Fibroblast of gingiva (primary cell): Measurements from ENCODE around the gene MILR1.

Experiments used
- DNase-seq: peaks from one replicate; pipeline ENCODE4 v3.0.0-alpha.2; 2011; ENCODE audit warnings: low read depth

The MILR1 gene

GRCh38 chr17:64503341-64503740 lies 54.4 kb downstream of the MILR1 start:
- no peak for DNase-seq

- DNase-seq = peak; percentile 37
Observed at GRCh38 chr17:64503821-64504768, 55.2 kb downstream of the MILR1 start.

- peak; percentile 34 for DNase-seq
Observed at GRCh38 chr17:64504769-64505339, 55.9 kb downstream of the MILR1 start.

DNA sequence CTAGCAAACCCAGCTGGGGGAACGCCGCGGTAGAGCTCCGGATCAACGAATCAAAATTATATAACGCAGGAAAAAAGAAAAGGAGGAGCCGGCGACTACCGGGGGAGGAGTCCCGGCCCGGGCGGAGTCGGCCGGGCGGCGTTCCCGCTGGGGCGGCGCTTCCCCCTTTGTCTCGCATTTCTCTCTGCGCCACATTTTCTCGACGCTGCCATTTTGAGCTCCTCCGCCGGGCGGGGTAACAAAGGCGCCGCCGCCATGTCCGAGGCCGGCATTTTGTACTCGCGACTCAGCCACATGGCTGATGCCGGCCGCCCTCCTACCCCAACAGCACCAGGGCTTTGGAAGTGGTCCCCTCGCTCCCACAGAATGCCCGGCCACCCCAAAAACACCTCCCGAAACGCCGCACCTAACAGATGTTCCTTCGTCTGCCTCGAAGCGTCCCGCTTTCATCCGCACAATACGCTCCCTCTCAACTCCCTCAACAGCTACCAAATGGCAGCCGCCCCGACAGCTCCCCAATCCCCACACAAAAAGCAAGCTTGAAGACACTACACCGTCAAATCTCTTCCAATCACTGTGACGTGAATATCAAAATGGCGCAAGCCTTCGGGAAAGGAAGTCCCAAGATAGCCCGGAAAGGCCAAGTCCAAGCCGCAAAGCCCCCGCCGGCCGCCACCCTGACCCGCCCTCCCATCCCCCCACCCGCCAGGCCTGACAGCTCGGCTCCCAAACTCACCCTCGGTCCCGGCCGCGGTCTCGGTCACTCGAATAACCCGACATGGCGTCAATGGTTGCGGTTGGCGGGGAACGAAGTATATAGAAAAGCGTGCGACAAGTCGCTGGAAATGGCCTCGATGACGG lies 56.7 kb downstream of the MILR1 start:
- peak; percentile 93 for DNase-seq

GRCh38 chr17:64506201-64506575 lies 57.3 kb downstream of the MILR1 start, which contains the start of gene DDX5:
DDX5 (minus strand) TSS chr17:64506289; CDS start chr17:64506119, 170 bp downstream.
- peak; percentile 97 for DNase-seq

GRCh38 chr17:64506576-64507412 lies 57.9 kb downstream of the MILR1 start, which contains the start of gene CEP95:
CEP95 (plus strand) TSS chr17:64506977; CDS start chr17:64507098, 121 bp downstream.
- peak; percentile 100 for DNase-seq

GRCh38 chr17:64507413-64507782 lies 58.5 kb downstream of the MILR1 start:
- DNase-seq = peak; percentile 64

- DNase-seq = no peak
Observed at GRCh38 chr17:64508683-64509082, 59.8 kb downstream of the MILR1 start.

DNA sequence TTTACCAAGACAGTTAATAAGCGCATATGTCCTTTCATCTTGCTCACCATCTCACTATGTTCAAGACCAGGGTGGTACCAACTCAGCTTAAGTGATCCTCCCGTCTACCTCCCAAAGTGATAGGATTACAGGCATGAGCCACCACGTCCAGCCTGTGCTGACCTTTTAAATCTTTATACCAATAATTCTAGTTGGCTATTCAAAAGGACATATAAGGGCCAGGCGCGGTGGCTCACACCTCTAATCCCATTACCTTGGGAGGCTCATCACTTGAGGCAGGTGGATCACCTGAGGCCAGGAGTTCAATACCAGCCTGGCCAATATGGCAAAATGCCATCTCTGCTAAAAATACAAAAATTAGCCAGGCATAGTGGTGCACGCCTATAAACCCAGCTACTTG lies 60.3 kb downstream of the MILR1 start:
- DNase-seq = no peak

DNA sequence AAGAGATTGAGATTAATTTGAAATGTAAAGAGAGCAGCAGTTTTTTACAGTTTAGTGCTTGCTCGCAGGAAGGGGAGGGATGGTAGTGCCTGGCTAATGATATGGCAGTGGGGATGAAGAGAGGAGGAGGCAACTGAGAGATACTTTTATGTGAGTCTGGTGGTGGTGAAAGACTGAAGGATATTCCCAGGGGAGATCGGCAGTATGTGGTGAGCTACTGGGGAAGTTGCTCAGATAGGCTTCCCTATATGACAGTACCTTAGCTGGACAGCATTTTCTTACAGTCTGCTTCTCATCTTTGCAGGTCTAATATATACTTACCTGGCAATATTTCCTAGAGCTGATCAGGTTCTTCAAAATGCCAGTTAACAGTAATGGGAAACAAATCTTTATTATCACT lies 66.5 kb downstream of the MILR1 start:
- no peak for DNase-seq

GRCh38 chr17:64515829-64516228 lies 66.9 kb downstream of the MILR1 start:
- DNase-seq = no peak
